Activated CD8-positive, alpha-beta T cell treated with anti-CD3 and anti-CD28 coated beads for 36 hours (primary cell): ENCODE data around the gene ELL3. TPM values are rescaled to one million over a fixed set of nuclear protein-coding genes. Genes with fewer than 3 reads are reported as not detected.
"Not testable (repeated sequence)": the region's sequence is repeated elsewhere in the genome, so short reads cannot be mapped to it uniquely, and the experiment has no call there.

ENCODE experiments used
- ATAC-seq: fragments of 200-7000 bp; cut with Tn5 transposase; one replicate; pipeline ENCODE4 v1.10.0; 2021; ENCODE audit warnings: mild to moderate bottlenecking, moderate library complexity
- CTCF ChIA-PET: fragments of 350-600 bp; sonication (Branson Sonifier 250); formaldehyde crosslinking; loops from one replicate; lab custom pipeline; 2021; ENCODE audit warnings: antibody characterized with exemption; lab: Charles Lee
- POLR2A ChIA-PET: fragments of 350-600 bp; sonication (Branson Sonifier 250); formaldehyde crosslinking; loops from one replicate; lab custom pipeline; 2021; ENCODE audit warnings: antibody characterized with exemption; lab: Charles Lee
- DNase-seq: peaks from one replicate; pipeline ENCODE4 v3.0.0-alpha.2; 2020
- H3K27ac Mint-ChIP-seq: one replicate; pipeline ENCODE4 v1.8.0; 2021; ENCODE audit warnings: mild to moderate bottlenecking, mixed read lengths
- H3K27me3 Mint-ChIP-seq: one replicate; pipeline ENCODE4 v1.8.0; 2021; ENCODE audit warnings: mixed read lengths
- H3K36me3 Mint-ChIP-seq: one replicate; pipeline ENCODE4 v1.8.0; 2021; ENCODE audit warnings: low read depth, mixed read lengths
- H3K4me1 Mint-ChIP-seq: one replicate; pipeline ENCODE4 v1.8.0; 2021; ENCODE audit warnings: low read depth, mixed read lengths
- H3K4me3 Mint-ChIP-seq: one replicate; pipeline ENCODE4 v1.8.0; 2021; ENCODE audit warnings: mild to moderate bottlenecking, moderate library complexity, mixed read lengths
- H3K9me3 Mint-ChIP-seq: one replicate; pipeline ENCODE4 v1.8.0; 2021; ENCODE audit warnings: mixed read lengths
- CTCF ChIP-seq: fragments of 200-600 bp; IDR thresholded peaks from one replicate; pipeline ENCODE4 v1.8.0; 2022; ENCODE audit warnings: antibody characterized with exemption, mild to moderate bottlenecking
- intact Hi-C: fragments of 100-400 bp; cut with micrococcal nuclease; formaldehyde crosslinking; loops from one replicate; pipeline ENCODE4 v1.10.0; 2022
- total RNA-seq, 2 experiments: library from RNA; stranded (reverse); gene quantifications; one replicate each; pipeline ENCODE4 v1.2.3, GENCODE V29; 2021

The ELL3 gene
- total RNA-seq, 2 experiments from 2014 or later, result 2.3 to 2.4 TPM

- ChIA-PET POLR2A (interaction anchor here (1.0 to 2.2 kb wide), 4 partner anchors 9 to 19 kb away, joined by 4 to 9 read pairs (median 6); partner anchors contain the start of genes HYPK, MFAP1 and SERINC4), CTCF (interaction anchor here (0.9 to 1.4 kb wide), 3 partner anchors 16 to 39 kb away, joined by 3 to 5 read pairs (median 3); no protein-coding TSS in a partner anchor)
- ATAC-seq, result no peak
- Mint-ChIP-seq H3K4me1 (peaks cover 10% of the 10 kb centered on the region), H3K9me3 (no peaks in the 10 kb centered on the region), H3K27ac (peak overlapping the region; percentile 81), H3K4me3 (no peak overlapping the region), H3K27me3 (no peaks in the 10 kb centered on the region), H3K36me3 (peaks cover 71% of the 10 kb centered on the region)
- intact Hi-C loops, result no loop called here
- no peak for TF ChIP-seq CTCF
- DNase-seq, result no peak
Measured at GRCh38 chr15:43808960-43809678, 32.4 kb upstream of the ELL3 start.

- Mint-ChIP-seq H3K27me3 (no peaks in the 10 kb centered on the region), H3K9me3 (no peaks in the 10 kb centered on the region), H3K4me1 (peaks cover 10% of the 10 kb centered on the region), H3K27ac (no peak overlapping the region), H3K36me3 (peaks cover 69% of the 10 kb centered on the region), H3K4me3 (no peak overlapping the region)
- ChIA-PET CTCF (interaction anchor here (0.9 kb wide), 1 partner anchor 38 kb away, joined by 3 read pairs; no protein-coding TSS in a partner anchor), POLR2A (interaction anchor here (1.8 to 2.2 kb wide), 2 partner anchors 16 to 19 kb away, joined by 6 to 9 read pairs; partner anchors contain the start of gene MFAP1)
- no peak for DNase-seq
- intact Hi-C loops, result no loop called here
- TF ChIP-seq CTCF, result no peak
- ATAC-seq, result no peak
Measured at GRCh38 chr15:43808435-43808950, 31.7 kb upstream of the ELL3 start.

DNA sequence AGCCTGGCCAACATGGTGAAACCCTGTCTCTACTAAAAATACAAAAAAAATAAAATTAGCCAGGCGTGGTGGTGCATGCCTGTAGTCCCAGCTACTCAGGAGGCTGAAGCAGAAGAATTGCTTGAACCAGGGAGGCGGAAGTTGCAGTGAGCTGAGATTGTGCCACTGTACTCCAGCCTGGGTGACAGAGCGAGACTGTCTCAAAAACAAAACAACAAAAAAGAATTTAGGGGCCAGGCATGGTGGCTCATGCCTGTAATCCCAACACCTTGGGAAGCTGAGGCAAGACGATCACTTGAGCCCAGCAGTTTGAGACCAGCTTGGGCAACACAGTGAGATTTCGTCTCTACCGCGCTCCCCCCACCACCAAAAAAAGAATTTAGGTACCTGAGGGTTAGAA is 25.9 kb upstream of the ELL3 start:
- DNase-seq, H3K9me3 Mint-ChIP-seq, H3K27me3 Mint-ChIP-seq, ATAC-seq, H3K27ac Mint-ChIP-seq, H3K4me3 Mint-ChIP-seq, CTCF ChIA-PET, intact Hi-C loops: not testable (repeated sequence)
- H3K4me1 Mint-ChIP-seq, result peaks cover 32% of the 10 kb centered on the region
- H3K36me3 Mint-ChIP-seq, result peaks cover 70% of the 10 kb centered on the region
- POLR2A ChIA-PET, result interaction anchor here (1.2 to 4.6 kb wide), 5 partner anchors 8 to 23 kb away, joined by 3 to 37 read pairs (median 9); partner anchors contain the start of genes MFAP1, SERF2 and WDR76

- H3K27ac Mint-ChIP-seq, result peak within 1 kb of the TSS; percentile 99
- H3K9me3 Mint-ChIP-seq, result peaks cover 3% of the 10 kb centered on the region
- peak within 1 kb of the TSS; percentile 93 for H3K4me3 Mint-ChIP-seq
- no peaks in the 10 kb centered on the region for H3K27me3 Mint-ChIP-seq
- no peak for TF ChIP-seq CTCF
- intact Hi-C loops, result no loop called here
- ATAC-seq, result peak; percentile 98
- peaks cover 43% of the 10 kb centered on the region for H3K4me1 Mint-ChIP-seq
- CTCF ChIA-PET, result interaction anchor here (1.3 to 2.4 kb wide), 2 partner anchors 23 to 30 kb away, joined by 4 to 15 read pairs; partner anchors contain the start of gene ELL3
- H3K36me3 Mint-ChIP-seq, result peaks cover 65% of the 10 kb centered on the region
- DNase-seq, result peak; percentile 95
- POLR2A ChIA-PET, result interaction anchor here (1.0 to 4.6 kb wide), 13 partner anchors 8 to 54 kb away, joined by 3 to 37 read pairs (median 4); partner anchors contain the start of genes ELL3, MFAP1, SERF2 and WDR76
Measured at GRCh38 chr15:43800286-43801141, 23.7 kb upstream of the ELL3 start, which contains the start of gene HYPK. TSS of gene HYPK (plus strand) at chr15:43800599. CDS start at chr15:43800623, 24 bp downstream.

DNA sequence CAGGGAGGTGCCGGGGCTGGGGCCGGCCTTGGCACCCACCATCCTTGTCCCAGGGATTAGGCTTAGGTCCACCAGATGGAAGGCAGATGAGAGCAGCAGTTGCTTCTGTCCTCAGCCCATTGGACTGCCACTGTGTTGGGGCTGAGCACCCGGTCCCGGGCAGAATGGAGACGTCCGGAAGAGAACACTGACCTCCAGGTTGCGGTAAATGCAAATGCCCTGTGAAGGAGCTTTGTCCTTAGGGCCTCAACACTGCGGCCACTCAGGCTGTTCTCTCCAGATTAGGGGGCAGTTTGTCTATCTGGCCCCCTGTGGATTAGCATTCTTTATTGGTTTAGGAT is 23.1 kb upstream of the ELL3 start, which contains the start of gene SERINC4:
SERINC4 (minus strand) TSS at position 276 of the 341 bp plus-strand sequence; CDS start at position 42, 234 bp downstream.
- no peak for TF ChIP-seq CTCF
- peak within 1 kb of the TSS; percentile 93 for H3K4me3 Mint-ChIP-seq
- no peaks in the 10 kb centered on the region for H3K27me3 Mint-ChIP-seq
- DNase-seq (no peak), ATAC-seq (no peak)
- CTCF ChIA-PET, result interaction anchor here (1.3 to 2.4 kb wide), 2 partner anchors 22 to 30 kb away, joined by 4 to 15 read pairs; partner anchors contain the start of gene ELL3
- H3K9me3 Mint-ChIP-seq, result peaks cover 3% of the 10 kb centered on the region
- POLR2A ChIA-PET, result interaction anchor here (1.0 to 4.6 kb wide), 11 partner anchors 8 to 53 kb away, joined by 3 to 37 read pairs (median 6); partner anchors contain the start of genes ELL3, MFAP1, SERF2 and WDR76
- intact Hi-C loops, result no loop called here
- H3K4me1 Mint-ChIP-seq, result peaks cover 49% of the 10 kb centered on the region
- H3K36me3 Mint-ChIP-seq, result peaks cover 66% of the 10 kb centered on the region
- peak within 1 kb of the TSS; percentile 99 for H3K27ac Mint-ChIP-seq
